ENCODE measurements around the gene GLIS1.

GLIS1 gene

GRCh38 chr1:53588053-53588779 is 150.7 kb downstream of the GLIS1 start:
- DNase-seq: no peak

- DNase-seq: no peak
Measured at GRCh38 chr1:53587252-53587988, 151.5 kb downstream of the GLIS1 start.

- DNase-seq: no peak
Measured at GRCh38 chr1:53586765-53587164, 152.2 kb downstream of the GLIS1 start.

- no peak for DNase-seq
Measured at GRCh38 chr1:53585565-53585964, 153.4 kb downstream of the GLIS1 start.

GRCh38 chr1:53585129-53585528 is 153.8 kb downstream of the GLIS1 start:
- no peak for DNase-seq

- DNase-seq: no peak
Measured at GRCh38 chr1:53584777-53585107, 154.2 kb downstream of the GLIS1 start.

GRCh38 chr1:53583868-53584776 is 154.8 kb downstream of the GLIS1 start:
- DNase-seq: no peak

- no peak for DNase-seq
Measured at GRCh38 chr1:53583021-53583867, 155.7 kb downstream of the GLIS1 start.

GRCh38 chr1:53582211-53583020 is 156.5 kb downstream of the GLIS1 start:
- no peak for DNase-seq

- no peak for DNase-seq
Measured at GRCh38 chr1:53581476-53581875, 157.5 kb downstream of the GLIS1 start.

- DNase-seq: no peak
Measured at GRCh38 chr1:53580739-53581475, 158.1 kb downstream of the GLIS1 start.

- no peak for DNase-seq
Measured at GRCh38 chr1:53580009-53580400, 159.0 kb downstream of the GLIS1 start.

- no peak for DNase-seq
Measured at GRCh38 chr1:53579221-53580008, 159.5 kb downstream of the GLIS1 start.

GRCh38 chr1:53578358-53578757 is 160.6 kb downstream of the GLIS1 start:
- DNase-seq: no peak

GRCh38 chr1:53577761-53578100 is 161.2 kb downstream of the GLIS1 start:
- no peak for DNase-seq

GRCh38 chr1:53576866-53577760 is 161.9 kb downstream of the GLIS1 start:
- no peak for DNase-seq

- DNase-seq: no peak
Measured at GRCh38 chr1:53576381-53576801, 162.6 kb downstream of the GLIS1 start.

GRCh38 chr1:53575955-53576320 is 163.0 kb downstream of the GLIS1 start:
- no peak for DNase-seq
